GM18861 (cell line): ENCODE measurements around the gene NSFL1C.
"Not testable (repeated sequence)": the region's sequence is repeated elsewhere in the genome, so short reads cannot be mapped to it uniquely, and the experiment has no call there.

Source experiments
- ATAC-seq: cut with Tn5 transposase; IDR thresholded peaks from one replicate; pipeline ENCODE4 v1.9.1; 2021; ENCODE audit not compliant: unreplicated experiment

Gene NSFL1C

DNA sequence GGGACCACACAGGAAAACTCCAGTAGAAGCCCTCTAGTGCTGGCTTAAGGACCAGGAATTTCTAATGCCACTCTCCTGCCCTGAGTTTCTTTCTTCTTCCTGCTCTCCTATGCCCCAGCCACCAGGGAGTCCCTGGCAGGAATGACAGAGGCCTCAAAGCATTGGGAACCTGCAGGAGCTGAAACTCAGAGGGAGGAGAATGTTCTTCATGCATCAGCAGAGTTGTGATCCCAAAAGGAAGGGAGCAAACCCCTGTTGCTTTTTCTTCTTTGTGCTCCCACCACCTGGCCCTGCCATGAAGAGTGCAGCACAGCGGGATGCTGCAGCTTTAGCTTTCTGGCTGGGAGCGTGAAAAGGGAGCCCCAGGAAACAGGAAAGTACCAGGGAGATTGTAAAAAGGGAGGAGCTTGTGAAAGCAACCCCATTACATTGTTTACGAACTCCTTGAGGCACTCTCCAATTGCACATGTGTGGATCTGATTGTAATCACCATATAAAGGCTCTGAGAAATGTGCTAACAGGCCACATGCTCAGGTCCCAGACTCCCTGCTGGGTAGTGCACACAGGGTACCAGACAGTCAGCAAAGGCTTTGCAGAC lies 39.1 kb downstream of the NSFL1C start:
- ATAC-seq, result no peak

DNA sequence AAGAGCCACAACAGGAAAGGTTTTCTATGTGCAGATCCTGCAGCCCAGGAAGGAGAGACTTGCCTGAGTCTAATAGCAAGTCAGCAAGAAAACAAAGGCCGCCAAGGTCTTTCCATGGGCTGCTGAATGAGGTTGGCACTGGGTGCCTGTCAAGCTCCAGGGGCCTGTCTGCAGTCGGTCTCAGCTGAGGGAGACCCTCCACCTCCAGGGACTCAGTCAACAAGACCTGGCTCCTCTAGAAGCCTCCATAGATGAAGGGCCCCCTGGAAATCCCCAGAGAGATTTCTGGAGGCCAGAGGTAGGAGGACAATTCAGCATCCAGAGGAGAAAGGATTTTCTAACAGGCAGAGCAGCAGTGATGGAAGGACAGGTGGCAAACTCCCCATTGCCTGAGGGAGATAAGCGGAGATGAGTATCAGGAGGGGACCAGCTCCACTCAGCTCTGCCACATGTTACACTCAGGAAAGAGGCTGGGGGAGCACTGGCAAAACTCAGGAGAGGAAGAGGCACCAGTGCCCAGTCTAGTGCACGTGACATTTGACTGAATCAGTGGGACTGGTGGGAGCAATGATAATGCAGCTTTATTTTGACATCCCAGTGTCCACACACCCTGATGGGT lies 40.3 kb downstream of the NSFL1C start:
- ATAC-seq, result no peak

DNA sequence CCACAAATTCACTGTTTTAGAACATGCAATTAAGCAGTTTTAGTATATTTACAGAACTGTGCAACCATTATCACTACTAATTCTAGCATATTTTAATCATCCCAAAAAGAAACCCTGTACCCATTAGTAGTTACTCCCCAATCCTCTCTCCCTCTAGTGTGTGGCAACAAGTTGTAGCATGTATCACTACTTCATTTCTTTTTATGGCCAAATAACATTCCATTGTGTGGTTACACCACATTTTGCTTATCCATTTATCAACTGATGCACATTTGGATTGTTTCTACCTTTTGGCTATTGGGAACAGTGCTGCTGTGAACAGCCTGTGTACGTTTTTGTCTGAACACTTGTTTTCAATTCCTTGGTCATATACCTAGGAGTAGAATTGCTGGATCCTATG lies 42.3 kb downstream of the NSFL1C start:
- no peak for ATAC-seq

DNA sequence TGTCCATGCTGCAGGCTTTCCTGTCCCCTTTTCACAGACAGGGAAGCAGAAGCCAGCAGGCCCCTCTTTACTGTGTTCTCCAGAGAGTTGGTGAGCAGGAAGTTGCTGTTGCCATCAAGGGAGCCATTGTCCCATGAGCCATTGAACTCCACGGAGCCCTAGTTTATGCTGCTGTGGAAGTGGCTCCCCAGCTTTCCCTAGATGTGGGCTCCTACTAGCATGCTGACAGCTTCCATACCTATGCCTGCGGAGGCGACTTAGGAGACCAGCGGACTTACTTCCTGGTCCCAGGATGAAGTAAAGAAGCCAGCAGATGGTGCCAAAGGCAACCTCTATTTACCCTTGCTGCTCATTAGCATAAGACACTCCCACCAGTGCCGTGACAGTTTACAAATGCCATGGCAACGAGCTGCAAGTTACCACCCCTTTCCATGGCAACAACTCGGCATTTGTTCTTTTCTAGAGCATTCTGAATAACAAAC lies 43.0 kb downstream of the NSFL1C start:
- no peak for ATAC-seq

DNA sequence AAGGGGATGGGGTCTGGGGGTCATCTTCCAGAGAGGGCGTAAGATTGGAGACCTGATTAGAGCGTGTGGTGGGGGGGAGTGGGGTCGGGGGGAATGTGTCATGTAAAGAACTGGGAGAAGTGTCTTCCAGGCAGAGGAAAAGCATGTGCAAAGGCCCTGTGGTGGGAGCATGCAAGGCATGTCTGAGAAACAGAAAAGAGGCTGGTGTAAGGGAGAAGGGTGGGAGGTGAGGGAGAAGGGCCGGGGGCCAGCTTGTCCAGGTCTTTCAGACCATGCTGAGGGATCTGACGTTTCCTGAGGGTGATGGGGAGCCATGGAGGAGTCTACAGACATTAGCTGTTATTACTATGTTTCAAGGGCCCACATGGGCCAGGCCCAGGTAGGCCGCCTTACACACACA lies 43.4 kb downstream of the NSFL1C start:
- no peak for ATAC-seq

DNA sequence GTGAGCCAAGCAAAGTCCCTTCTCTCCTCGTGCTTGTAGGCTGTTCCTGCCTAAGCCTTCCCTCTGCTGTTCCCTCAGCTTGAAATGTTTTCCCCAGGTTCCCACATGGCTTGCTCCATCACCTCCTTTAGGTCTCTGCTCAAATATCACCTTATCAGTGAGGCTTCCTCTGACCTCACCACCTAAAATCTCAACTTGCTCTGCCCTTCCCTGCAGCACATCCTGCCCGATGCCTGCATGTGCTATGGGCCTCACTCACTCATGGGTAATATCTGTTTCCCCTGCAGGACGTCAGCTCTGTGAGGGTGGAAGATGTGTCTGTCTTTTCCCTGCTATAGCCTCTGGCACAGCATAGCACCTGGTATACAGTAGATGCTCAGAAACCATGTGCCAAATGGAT lies 43.9 kb downstream of the NSFL1C start:
- ATAC-seq, result no peak

DNA sequence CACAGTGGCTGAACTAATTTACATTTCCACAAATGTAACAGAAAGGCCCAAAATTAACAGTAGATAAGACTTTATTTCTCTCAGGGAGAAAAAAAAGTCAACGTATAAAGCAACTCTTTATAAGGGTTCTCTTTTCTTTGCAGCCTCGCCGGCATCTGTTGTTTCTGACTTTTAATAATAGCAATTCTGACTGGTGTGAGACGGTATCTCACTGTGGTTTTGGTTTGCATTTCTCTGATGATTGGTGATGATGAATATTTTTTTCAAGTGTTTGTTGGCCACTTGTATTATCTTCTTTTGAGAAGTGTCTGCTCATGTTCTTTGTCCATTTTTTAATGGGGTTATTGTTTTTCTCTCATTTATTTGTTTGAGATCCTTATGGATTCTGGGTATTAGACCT lies 46.6 kb downstream of the NSFL1C start:
- ATAC-seq, result no peak

DNA sequence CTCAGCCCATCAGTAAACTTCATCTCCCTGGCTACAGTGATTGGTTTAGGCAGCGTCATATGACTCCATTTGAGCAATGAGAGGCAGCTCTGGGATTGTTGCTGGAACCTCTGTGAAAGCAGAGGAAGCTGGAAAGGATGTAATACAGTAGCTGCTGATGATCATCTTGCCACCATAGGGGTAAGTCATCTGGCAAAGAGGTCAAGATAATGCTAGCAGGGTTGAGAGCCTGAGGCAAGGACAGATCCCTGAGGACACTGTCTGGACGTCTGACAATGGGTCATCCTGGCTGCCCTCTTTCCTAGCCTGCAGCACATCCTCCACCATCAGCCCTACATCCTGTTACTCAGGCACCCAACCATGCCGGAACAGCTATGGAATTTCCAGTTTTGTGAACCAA lies 48.3 kb downstream of the NSFL1C start:
- no peak for ATAC-seq

DNA sequence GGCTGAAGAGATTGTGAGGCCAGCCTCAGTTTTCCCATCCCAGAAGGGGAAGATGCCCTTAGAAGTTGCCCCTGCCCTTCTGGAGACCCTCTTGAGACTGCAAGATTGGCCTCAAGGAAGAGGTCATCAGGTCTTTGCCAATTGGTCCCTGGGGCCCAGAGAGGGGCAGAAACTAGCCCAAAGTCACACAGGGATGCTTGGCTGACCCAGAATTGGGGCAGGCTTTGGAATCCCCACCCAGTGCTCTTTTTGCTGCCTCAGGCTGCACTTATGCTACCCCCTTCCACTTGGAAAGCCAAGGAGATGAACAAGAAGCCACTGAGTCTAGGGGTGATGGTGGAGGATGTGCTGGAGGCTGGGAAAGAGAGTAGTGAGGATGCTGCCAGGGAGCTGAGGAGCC lies 48.9 kb downstream of the NSFL1C start:
- no peak for ATAC-seq

DNA sequence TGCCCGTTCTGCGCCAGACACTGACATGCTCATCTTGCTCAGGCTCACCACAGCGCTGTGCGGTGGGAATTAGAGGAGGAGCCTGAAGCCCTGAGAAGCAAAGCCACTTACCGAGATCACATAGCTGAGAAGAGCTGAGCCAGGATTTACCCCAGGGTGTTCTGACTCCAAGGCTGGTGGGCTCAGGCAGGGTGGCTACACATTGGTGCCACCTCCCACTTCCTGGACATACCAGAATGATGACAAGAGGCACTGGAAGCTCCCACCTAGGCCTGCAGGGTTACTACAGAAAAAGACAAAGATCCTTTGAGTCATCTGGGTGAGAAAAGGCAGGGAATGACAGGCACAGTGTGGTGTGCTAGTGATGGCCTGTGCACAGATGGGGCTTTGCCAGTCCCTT lies 49.4 kb downstream of the NSFL1C start:
- ATAC-seq, result no peak

DNA sequence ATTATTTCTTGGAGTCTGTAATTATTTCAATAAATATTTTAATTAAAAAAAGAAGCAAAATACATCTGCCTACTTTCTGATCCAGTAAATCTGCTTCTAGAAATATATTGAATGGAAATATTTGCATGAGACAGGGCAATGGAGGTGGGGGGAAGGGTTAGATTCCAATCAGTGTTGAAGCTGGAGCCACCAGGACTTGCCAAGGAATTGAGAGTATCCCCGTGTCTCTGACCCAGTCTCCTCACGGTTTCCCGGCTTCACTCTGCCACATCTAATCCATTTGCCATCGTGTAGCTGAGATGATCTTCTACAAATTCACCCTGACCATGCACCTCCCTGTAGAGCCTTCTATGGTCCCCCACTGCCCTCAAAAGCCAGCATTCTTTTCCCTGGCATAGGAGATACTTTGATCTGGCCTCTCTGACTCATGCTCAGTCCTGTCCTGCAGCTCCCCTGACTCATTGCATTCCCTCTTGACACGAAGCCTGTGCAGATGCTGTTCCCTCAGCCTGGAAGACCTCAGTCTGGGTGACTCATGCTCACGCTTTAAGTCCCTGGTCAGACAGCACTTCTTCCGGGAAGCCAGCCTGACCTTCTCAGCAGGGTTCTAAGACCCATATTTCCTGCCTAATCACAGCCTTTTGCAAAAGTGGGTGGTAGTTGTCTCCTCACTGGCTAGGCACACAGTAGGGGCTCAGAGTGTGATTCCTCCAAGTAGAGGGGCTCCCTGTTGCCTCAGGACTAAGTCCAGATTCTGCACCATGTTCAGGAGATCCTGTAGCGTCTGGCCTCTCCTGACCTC lies 50.8 kb downstream of the NSFL1C start:
- ATAC-seq, result no peak

DNA sequence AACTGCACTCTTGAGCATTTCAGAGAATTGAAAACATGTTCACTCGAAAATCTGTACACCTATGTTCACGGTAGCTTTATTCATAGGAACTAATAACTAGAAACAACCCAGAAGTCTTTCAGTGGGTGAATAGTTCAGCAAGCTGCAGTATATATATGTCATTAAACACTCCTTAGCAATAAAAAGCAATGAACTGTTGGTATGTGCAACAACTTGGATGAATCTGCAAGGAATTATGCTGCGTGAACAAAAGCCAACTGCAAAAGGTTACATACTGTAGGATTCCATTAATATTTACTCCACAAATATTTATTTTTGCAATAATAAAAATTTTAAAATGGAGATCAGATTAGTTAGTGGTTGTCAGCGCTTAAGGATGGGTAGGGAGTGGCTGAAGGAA lies 51.7 kb downstream of the NSFL1C start:
- ATAC-seq, result no peak

DNA sequence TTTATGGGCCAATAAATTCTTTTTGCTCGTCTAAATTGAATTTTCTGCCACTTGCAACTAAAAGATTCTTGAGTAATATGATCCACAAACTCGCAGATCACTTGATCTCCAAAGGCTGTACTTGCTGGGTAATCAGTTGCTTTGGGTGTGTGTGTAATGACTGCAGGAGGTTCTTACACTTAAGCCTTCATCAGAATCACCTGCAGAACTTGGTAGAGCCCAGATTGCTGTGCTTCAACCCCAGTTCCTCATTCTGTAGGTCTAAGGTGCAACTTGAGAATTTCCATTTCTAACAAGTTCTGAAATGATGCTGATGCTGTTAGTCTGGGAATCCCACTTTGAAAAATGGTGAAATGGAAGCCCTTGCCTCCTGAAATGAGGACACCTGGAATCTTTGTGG lies 60.8 kb downstream of the NSFL1C start:
- no peak for ATAC-seq

DNA sequence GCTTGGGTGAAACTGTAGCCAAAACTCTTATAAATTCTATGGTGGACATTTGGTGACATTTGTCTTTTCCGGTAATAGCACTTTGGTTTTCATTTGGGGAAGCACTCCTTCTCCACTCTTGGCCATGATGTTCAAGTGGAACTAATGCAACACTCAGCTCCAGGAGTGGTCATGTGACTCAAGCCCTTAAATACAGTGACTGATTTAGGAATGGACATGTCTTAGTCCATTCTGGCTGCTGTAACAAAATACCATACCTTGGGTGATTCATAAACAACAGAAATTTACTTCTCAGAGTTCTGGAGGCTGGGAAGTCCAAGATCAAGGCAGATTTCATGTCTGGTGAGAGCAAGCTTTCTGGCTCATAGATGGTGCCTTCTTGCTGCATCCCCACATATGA lies 63.0 kb downstream of the NSFL1C start:
- no peak for ATAC-seq

DNA sequence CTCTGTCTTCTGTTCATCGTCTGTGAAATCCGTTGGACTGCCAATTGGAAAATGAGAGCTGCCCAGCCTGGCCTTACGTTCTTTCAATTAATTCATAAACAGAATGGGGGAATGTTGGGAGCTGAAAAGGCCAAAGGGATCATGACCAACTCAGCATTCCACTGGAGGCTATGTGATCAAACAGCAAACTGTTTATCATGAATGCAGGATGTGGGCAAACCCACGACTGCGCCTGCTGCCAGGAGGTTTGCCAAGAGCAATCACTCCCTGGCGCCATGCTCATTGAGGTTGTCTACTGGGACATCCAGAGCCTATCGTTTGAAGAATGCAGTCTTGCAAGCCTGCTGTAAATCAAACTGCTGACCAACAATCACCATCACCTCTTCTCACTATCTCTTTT lies 64.5 kb downstream of the NSFL1C start:
- ATAC-seq, result no peak

DNA sequence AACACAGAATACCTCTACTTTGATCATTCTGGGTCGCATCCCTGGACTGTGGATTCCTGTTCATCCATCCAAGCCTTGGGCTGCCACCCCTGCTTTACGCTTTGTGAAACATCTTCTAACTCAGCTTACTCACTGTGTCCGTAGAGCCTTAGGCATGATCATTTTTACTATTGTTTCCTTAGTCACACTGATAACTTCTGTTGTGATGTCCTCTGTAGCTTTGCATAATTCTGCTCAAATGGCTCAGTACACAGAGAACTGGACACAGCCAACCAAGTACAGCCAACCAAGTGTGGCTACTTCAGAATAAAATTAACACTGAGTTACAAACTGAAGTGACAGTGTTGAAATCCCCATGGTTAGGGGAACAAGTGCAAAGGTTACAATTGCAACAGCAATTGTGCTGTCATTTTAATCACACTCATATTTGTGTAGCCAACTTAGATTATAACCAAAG lies 65.2 kb downstream of the NSFL1C start:
- ATAC-seq, result no peak

DNA sequence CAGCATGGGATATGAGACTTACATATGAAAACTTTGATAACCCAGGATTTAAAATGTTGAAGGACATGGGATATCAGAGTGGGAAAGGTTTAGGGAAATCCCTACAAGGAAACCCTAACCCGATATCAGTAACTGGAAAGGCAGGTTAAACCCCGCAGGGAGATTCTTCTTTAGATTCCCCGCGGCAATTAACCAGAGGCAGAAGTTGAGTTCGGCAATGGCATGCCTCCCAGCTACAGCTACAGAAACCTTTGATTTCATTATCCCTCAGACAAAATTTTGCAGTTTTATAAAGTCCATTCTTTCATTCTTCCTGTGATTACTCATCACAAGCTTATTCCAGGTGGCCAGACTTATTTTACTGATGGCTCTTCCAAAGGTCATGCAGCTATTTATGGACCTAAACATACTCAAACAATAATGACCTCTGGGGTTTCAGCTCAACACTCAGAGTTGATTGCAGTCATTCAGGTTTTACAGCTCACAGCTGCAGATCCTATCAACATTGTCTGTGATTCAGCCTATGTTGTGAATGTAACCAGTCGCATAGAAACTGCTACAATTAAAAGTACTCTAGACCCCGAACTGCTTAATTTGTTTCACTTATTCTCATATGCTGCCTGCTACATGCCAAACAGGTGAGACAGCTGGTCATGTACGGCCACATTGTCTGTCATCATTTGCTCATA lies 66.8 kb downstream of the NSFL1C start:
- ATAC-seq, result not testable (repeated sequence)

DNA sequence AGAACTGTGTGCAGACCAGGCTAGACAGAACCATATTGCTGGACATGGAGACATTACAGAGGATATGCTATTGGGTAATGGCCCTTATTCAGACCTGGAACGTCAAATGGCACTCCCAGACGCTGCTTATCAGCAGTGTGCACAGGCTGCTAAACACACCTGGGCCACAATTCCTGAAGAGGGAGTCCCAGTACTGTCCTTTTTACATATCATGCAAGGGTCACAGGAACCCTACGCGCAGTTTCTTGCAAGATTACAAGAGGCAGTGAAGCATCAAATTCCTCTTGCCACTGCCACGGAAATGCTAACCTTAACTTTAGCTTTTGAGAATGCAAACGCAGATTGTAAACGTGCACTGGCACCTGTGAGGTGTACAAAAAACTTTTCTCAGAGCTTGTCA lies 68.5 kb downstream of the NSFL1C start:
- not testable (repeated sequence) for ATAC-seq

DNA sequence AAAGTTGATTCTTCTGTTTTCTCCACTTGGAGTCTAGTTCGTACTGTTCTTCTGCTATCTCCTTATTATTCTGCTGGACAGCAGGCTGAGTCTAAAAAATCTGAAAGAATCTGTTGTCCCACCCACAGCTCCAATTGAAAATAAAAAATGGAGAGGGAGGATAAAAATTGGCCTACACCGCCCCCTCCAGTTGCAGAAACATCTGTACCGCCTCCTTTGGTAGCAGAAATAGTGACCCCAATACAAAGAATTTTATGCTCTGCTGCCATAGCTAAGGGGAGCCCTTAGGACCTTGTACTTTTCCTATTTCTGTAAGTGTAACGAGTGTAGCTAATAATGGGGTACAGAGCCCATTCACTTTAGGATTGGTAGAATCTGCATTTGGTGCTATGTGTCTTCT lies 68.9 kb downstream of the NSFL1C start:
- ATAC-seq, result no peak

DNA sequence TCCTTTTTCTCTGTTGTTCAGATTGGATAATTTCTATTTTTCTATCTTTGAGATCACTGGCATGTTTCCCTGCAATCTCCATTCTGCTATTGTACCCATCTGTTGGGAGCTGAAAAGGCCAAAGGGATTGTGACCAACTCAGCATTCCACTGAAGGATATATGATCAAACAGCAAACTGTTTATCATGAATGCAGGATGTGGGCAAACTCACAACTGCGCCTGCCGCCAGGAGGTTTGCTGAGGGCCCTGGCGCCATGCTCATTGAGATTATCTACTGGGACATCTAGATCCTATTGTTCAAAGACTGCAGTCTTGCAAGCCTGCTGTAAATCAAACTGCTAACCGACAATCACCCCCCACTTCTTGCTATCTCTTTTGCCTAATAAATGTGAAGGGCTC lies 69.9 kb downstream of the NSFL1C start:
- ATAC-seq, result no peak

DNA sequence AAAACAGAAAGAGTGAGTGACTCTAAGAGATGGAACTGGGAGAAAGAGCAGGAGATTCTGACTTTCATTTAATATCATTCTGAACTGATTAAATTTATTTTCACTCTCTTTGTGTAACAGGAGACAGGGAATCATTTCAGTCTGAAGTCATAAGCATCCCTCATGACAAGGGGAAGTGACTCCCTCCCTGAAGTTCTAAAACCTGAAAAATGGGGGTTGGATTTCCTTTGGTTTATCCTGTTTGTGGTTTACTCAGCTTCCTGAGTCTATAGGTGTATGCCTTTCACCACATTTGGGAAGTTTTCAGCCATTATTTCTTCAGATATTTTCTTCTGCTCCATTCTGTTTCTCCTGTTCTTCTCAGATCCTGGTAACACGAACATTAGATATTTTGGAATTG lies 70.4 kb downstream of the NSFL1C start:
- no peak for ATAC-seq

DNA sequence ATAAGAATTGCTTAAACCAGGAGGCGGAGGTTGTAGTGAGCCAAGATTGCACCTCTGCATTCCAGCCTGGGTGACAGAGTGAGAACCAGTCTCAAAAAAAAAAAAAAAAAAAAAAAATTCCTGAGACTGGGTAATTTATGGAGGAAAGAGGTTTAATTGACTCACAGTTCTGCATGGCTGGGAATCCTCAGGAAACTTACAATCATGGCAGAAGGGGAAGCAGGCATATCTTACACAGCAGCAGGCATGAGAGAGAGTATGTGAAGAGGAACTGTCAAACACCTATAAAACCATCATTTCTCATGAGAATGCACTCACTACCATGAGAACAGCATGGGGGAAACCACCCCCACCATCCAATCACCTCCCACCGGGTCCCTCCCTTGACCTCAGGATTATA lies 72.0 kb downstream of the NSFL1C start:
- no peak for ATAC-seq
